ENCODE results near the gene AKR1B15.

The AKR1B15 gene

GRCh38 chr7:134548877-134549276 is at the start of gene AKR1B15:
Gene AKR1B15 (plus strand): TSS chr7:134549110. CDS start chr7:134564620, 15,510 bp downstream.
- TF ChIP-seq, protein P1, sequence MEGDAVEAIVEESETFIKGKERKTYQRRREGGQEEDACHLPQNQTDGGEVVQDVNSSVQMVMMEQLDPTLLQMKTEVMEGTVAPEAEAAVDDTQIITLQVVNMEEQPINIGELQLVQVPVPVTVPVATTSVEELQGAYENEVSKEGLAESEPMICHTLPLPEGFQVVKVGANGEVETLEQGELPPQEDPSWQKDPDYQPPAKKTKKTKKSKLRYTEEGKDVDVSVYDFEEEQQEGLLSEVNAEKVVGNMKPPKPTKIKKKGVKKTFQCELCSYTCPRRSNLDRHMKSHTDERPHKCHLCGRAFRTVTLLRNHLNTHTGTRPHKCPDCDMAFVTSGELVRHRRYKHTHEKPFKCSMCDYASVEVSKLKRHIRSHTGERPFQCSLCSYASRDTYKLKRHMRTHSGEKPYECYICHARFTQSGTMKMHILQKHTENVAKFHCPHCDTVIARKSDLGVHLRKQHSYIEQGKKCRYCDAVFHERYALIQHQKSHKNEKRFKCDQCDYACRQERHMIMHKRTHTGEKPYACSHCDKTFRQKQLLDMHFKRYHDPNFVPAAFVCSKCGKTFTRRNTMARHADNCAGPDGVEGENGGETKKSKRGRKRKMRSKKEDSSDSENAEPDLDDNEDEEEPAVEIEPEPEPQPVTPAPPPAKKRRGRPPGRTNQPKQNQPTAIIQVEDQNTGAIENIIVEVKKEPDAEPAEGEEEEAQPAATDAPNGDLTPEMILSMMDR (IDR thresholded peaks at IDR 0.05; ENCODE audit: borderline replicate concordance, insufficient read depth, low read depth, low read length), result no peak
- no peak within 1 kb of the TSS for H3K4me3 ChIP-seq (ENCODE audit: low read depth, low read length)

DNA sequence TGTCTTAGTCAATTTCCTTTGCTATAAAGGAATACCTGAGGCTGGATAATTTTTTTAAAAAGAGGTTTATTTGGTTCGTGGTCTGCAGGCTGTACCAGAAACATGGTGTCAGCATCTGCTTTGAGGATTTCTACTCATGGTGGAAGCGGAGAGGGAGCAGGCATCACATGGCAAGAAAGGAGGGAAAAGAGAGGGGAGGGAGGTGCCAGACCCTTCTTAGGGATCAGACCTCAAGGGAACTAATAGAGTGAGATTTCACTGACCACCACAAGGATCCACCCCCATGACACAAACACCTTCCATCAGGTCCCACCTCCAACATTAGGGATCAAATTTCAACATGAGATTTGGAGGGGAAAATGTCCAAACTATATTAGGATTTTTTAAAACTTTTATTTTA is 48.5 kb upstream of the AKR1B15 start:
- H3K4me3 ChIP-seq (ENCODE audit: low read depth, low read length), result no peak overlapping the region
- TF ChIP-seq, protein P1 (IDR thresholded peaks at IDR 0.05; ENCODE audit: borderline replicate concordance, insufficient read depth, low read depth, low read length), result no peak

- TF ChIP-seq, protein P1 (IDR thresholded peaks at IDR 0.05; ENCODE audit: borderline replicate concordance, insufficient read depth, low read depth, low read length), result no peak
- H3K4me3 ChIP-seq (ENCODE audit: low read depth, low read length), result no peak overlapping the region
Observed at GRCh38 chr7:134500982-134501381, 47.9 kb upstream of the AKR1B15 start.

DNA sequence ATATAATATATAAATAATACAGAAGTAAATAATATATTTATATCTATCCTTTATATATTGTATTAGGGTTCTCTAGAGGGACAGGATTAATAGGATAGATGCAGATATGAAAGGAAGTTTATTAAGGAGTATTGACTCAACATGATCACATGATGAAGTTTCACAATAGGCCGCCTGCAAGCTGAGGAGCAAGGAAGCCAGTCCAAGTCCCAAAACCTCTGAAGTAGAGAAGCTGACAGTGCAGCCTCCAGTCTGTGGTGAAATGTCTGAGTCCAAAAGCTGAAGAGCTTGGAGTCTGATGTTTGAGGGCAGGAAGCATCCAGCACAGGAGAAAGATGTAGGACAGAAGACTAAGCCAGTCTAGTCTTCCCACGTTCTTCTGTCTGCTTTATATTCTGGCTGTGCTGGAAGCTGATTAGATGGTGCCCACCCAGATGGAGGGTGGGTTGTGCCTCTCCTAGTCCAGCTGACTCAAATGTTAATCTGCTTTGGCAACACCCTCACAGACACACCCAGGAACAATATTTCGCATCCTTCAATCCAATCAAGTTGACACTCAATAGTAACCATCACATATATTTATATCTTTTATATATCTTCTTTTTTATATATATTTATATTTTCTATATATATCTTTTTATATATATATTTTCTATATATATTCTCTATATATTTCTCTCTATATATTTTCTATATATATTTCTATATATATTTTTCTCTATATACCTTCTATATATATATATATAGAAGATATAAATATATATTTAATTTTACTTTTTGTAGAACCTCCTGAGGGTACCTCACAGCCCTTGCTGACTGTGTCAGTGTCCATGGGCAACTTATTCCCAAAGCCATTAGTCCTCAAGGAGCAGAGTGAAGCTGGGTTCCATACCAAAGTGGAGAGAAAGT is 46.2 kb upstream of the AKR1B15 start:
- H3K4me3 ChIP-seq (ENCODE audit: low read depth, low read length), result no peak overlapping the region
- TF ChIP-seq, protein P1 (IDR thresholded peaks at IDR 0.05; ENCODE audit: borderline replicate concordance, insufficient read depth, low read depth, low read length), result no peak

- TF ChIP-seq, protein P1 (IDR thresholded peaks at IDR 0.05; ENCODE audit: borderline replicate concordance, insufficient read depth, low read depth, low read length), result no peak
Observed at GRCh38 chr7:134504660-134505164, 44.2 kb upstream of the AKR1B15 start.

GRCh38 chr7:134505856-134506255 is 43.1 kb upstream of the AKR1B15 start:
- no peak overlapping the region for H3K4me3 ChIP-seq (ENCODE audit: low read depth, low read length)
- TF ChIP-seq, protein P1 (IDR thresholded peaks at IDR 0.05; ENCODE audit: borderline replicate concordance, insufficient read depth, low read depth, low read length), result no peak

More at GRCh38 chr7:134504660-134505164, 44.2 kb upstream of the AKR1B15 start:
- H3K4me3 ChIP-seq (ENCODE audit: low read depth, low read length), result no peak overlapping the region

DNA sequence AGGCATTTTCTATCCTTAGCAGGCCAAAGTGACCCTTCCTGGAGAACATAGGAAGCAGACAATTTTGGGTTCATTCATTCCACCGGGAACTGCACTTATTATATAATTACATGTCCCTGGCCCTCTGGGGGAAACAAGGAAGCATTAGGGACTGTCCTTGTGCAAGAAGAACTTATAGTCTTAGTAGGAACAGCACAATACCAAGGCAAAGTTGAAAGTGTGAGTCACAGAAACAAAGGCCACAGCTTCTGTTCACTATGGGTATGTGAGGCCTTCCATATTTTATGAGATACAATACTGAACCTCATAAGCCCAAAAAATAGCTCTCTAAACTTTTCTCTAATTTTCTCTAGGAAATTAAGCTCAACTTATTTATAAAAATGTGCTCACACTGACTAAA is 39.9 kb upstream of the AKR1B15 start:
- no peak overlapping the region for H3K4me3 ChIP-seq (ENCODE audit: low read depth, low read length)
- TF ChIP-seq, protein P1 (IDR thresholded peaks at IDR 0.05; ENCODE audit: borderline replicate concordance, insufficient read depth, low read depth, low read length), result no peak
